WTC11 (cell line): ENCODE results near the gene AGA. TPM values are rescaled to one million over a fixed set of nuclear protein-coding genes. Genes with fewer than 3 reads are reported as not detected.

ENCODE experiments used
- ATAC-seq: fragments of 200-7000 bp; cut with Tn5 transposase; 2 replicates; pipeline ENCODE4 v1.10.0; 2021; ENCODE audit warnings: mild to moderate bottlenecking, moderate library complexity
- CTCF ChIA-PET: fragments of 300-600 bp; sonication (Branson Sonifier 250); formaldehyde crosslinking; loops from one replicate; lab custom pipeline; 2021; ENCODE audit warnings: antibody characterized with exemption; lab: Charles Lee
- POLR2A ChIA-PET: fragments of 350-600 bp; sonication (Branson Sonifier 250); formaldehyde crosslinking; loops from one replicate; lab custom pipeline; 2021; ENCODE audit warnings: antibody characterized with exemption; lab: Charles Lee
- DNase-seq: peaks from one replicate; pipeline ENCODE4 v3.0.0; 2021; ENCODE audit warnings: low spot score
- H3K27ac Mint-ChIP-seq: 2 replicates; pipeline ENCODE4 v1.8.0; 2021; ENCODE audit warnings: mixed read lengths
- H3K27me3 Mint-ChIP-seq: 2 replicates; pipeline ENCODE4 v1.8.0; 2021; ENCODE audit warnings: low read depth, mild to moderate bottlenecking, moderate library complexity, mixed read lengths
- H3K36me3 Mint-ChIP-seq: 2 replicates; pipeline ENCODE4 v1.8.0; 2021; ENCODE audit warnings: mixed read lengths
- H3K4me1 Mint-ChIP-seq: 2 replicates; pipeline ENCODE4 v1.8.0; 2022; ENCODE audit warnings: mixed read lengths
- H3K4me3 Mint-ChIP-seq: 2 replicates; pipeline ENCODE4 v1.8.0; 2021; ENCODE audit warnings: mild to moderate bottlenecking, moderate library complexity, mixed read lengths
- H3K9me3 Mint-ChIP-seq: 2 replicates; pipeline ENCODE4 v1.8.0; 2021; ENCODE audit warnings: mixed read lengths
- ELF4 ChIP-seq: sonication (generic); formaldehyde crosslinking; IDR thresholded peaks from 2 replicates; pipeline ENCODE4 v1.8.1; 2022; ENCODE audit warnings: low read depth, mild to moderate bottlenecking, moderate library complexity, missing genetic modification reagents
- EMX1 ChIP-seq: fragments of 250-450 bp; sonication (Bioruptor Pico); IDR thresholded peaks from 2 replicates; pipeline ENCODE4 v1.8.0; 2021; ENCODE audit warnings: mild to moderate bottlenecking
- KAT7 ChIP-seq: sonication (generic); formaldehyde crosslinking; IDR thresholded peaks from 2 replicates; pipeline ENCODE4 v1.8.1; 2023; ENCODE audit warnings: missing genetic modification reagents, mild to moderate bottlenecking, borderline replicate concordance
- MYBL2 ChIP-seq: sonication (generic); formaldehyde crosslinking; IDR thresholded peaks from 2 replicates; pipeline ENCODE4 v1.8.1; 2023; ENCODE audit warnings: mild to moderate bottlenecking, moderate library complexity, missing genetic modification reagents
- NFE2L1 ChIP-seq: sonication (generic); formaldehyde crosslinking; IDR thresholded peaks from 2 replicates; pipeline ENCODE4 v1.8.1; 2023; ENCODE audit warnings: missing genetic modification reagents
- NFYB ChIP-seq: sonication (generic); formaldehyde crosslinking; conservative IDR thresholded peaks from 2 replicates; pipeline ENCODE4 v1.8.0; 2022; ENCODE audit warnings: low read depth, missing genetic modification reagents
- PRDM15 ChIP-seq: sonication (generic); formaldehyde crosslinking; IDR thresholded peaks from 2 replicates; pipeline ENCODE4 v1.8.0; 2022; ENCODE audit warnings: missing genetic modification reagents
- SOX15 ChIP-seq: fragments of 250-450 bp; sonication (Bioruptor Pico); IDR thresholded peaks from 2 replicates; pipeline ENCODE4 v1.9.0; 2021; ENCODE audit warnings: mild to moderate bottlenecking
- ZNF263 ChIP-seq: sonication (generic); formaldehyde crosslinking; IDR thresholded peaks from 2 replicates; pipeline ENCODE4 v1.8.1; 2022; ENCODE audit warnings: low read depth, mild to moderate bottlenecking, moderate library complexity, missing genetic modification reagents
- ZNF512 ChIP-seq: sonication (generic); formaldehyde crosslinking; IDR thresholded peaks from 2 replicates; pipeline ENCODE4 v1.8.1; 2022; ENCODE audit warnings: missing genetic modification reagents, borderline replicate concordance
- ZNF532 ChIP-seq: fragments of 250-450 bp; sonication (Bioruptor Pico); IDR thresholded peaks from 2 replicates; pipeline ENCODE4 v1.9.0; 2021; ENCODE audit warnings: mild to moderate bottlenecking, borderline replicate concordance
- total RNA-seq: library from RNA; stranded (reverse); gene quantifications from 3 replicates; pipeline ENCODE4 v1.2.3, GENCODE V29; 2021

The AGA gene
- total RNA-seq, 1 experiment from 2014 or later: 6.8 TPM

GRCh38 chr4:177483760-177484159 lies 41.5 kb upstream of the AGA start:
- Mint-ChIP-seq H3K4me1 (peaks cover 28% of the 10 kb centered on the region), H3K27ac (0 out of 2 replicates have a peak overlapping the region, but pooled peaks have one; percentile 59)
- POLR2A ChIA-PET: interaction anchor here (0.6 kb wide), 1 partner anchor 192 kb away, joined by 3 read pairs; no protein-coding TSS in a partner anchor

More at GRCh38 chr4:177483760-177484159, 41.5 kb upstream of the AGA start:
- peaks cover 4% of the 10 kb centered on the region for H3K36me3 Mint-ChIP-seq
- CTCF ChIA-PET: interaction anchor here (1.1 kb wide), 1 partner anchor 21 kb away, joined by 3 read pairs; no protein-coding TSS in a partner anchor
- no peak overlapping the region for H3K4me3 Mint-ChIP-seq
- no peaks in the 10 kb centered on the region for H3K9me3 Mint-ChIP-seq
- TF ChIP-seq PRDM15 (CRISPR knock-in tag) (no peak), SOX15 (CRISPR knock-in tag) (no peak), NFE2L1 (no peak), KAT7 (CRISPR knock-in tag) (no peak), ELF4 (CRISPR knock-in tag) (no peak), ZNF532 (CRISPR knock-in tag) (no peak), ZNF512 (no peak), EMX1 (CRISPR knock-in tag) (no peak), MYBL2 (CRISPR knock-in tag) (no peak), ZNF263 (CRISPR knock-in tag) (no peak), NFYB (CRISPR knock-in tag) (no peak)
- H3K27me3 Mint-ChIP-seq: no peaks in the 10 kb centered on the region
- no peak for DNase-seq
- ATAC-seq: no peak
